H9 (cell line): Measurements from ENCODE around the gene SLC23A2. TPM values are rescaled to one million over a fixed set of nuclear protein-coding genes. Genes with fewer than 3 reads are reported as not detected.

Source experiments
- DNase-seq: peaks from one replicate; pipeline ENCODE4 v3.0.0-alpha.2; 2017
- H2AFZ ChIP-seq: one replicate; pipeline ENCODE4 v1.6.1; 2013; ENCODE audit warnings: mild to moderate bottlenecking, low read length, control low read depth, moderate library complexity
- H2AK5ac ChIP-seq: 2 replicates; pipeline ENCODE4 v1.6.1; 2013; ENCODE audit warnings: low read length, control low read depth, mixed read lengths; ENCODE audit not compliant: insufficient read length
- H2BK120ac ChIP-seq: one replicate; pipeline ENCODE4 v1.6.1; 2013; ENCODE audit warnings: low read depth, mild to moderate bottlenecking, low read length, control low read depth, inconsistent platforms; ENCODE audit not compliant: poor library complexity, severe bottlenecking
- H2BK12ac ChIP-seq: 2 replicates; pipeline ENCODE4 v1.6.1; 2013; ENCODE audit warnings: low read length, control low read depth, mixed read lengths, low read depth; ENCODE audit not compliant: insufficient read length
- H2BK15ac ChIP-seq: 2 replicates; pipeline ENCODE4 v1.6.1; 2013; ENCODE audit warnings: low read depth, low read length, control low read depth
- H2BK20ac ChIP-seq: one replicate; pipeline ENCODE4 v1.6.1; 2013; ENCODE audit warnings: low read depth, mild to moderate bottlenecking, low read length, control low read depth, inconsistent platforms; ENCODE audit not compliant: poor library complexity, severe bottlenecking
- H2BK5ac ChIP-seq: 2 replicates; pipeline ENCODE4 v1.6.1; 2013; ENCODE audit warnings: low read length, control low read depth, mixed read lengths; ENCODE audit not compliant: insufficient read length
- H3K14ac ChIP-seq: 2 replicates; pipeline ENCODE4 v1.6.1; 2013; ENCODE audit warnings: low read length, control low read depth; ENCODE audit not compliant: insufficient read depth
- H3K18ac ChIP-seq: 2 replicates; pipeline ENCODE4 v1.6.1; 2013; ENCODE audit warnings: low read depth, mild to moderate bottlenecking, mixed read lengths, low read length, control low read depth; ENCODE audit not compliant: insufficient read length
- H3K23ac ChIP-seq: 2 replicates; pipeline ENCODE4 v1.6.1; 2013; ENCODE audit warnings: low read length, control low read depth, mixed read lengths, low read depth; ENCODE audit not compliant: insufficient read length
- H3K23me2 ChIP-seq: 2 replicates; pipeline ENCODE4 v1.6.1; 2013; ENCODE audit warnings: low read depth, mild to moderate bottlenecking, mixed read lengths, low read length, control low read depth; ENCODE audit not compliant: insufficient read length, poor library complexity, severe bottlenecking
- H3K27ac ChIP-seq: 2 replicates; pipeline ENCODE4 v1.5.1; 2013; ENCODE audit warnings: low read length, control low read depth, mixed read lengths, low read depth; ENCODE audit not compliant: insufficient read length
- H3K27me3 ChIP-seq: 2 replicates; pipeline ENCODE4 v1.6.1; 2013; ENCODE audit warnings: low read length, control low read depth, inconsistent platforms; ENCODE audit not compliant: insufficient read depth
- H3K4ac ChIP-seq: 2 replicates; pipeline ENCODE4 v1.6.1; 2013; ENCODE audit warnings: low read depth, mild to moderate bottlenecking, control low read depth, inconsistent platforms, low read length, moderate library complexity
- H3K4me1 ChIP-seq: 2 replicates; pipeline ENCODE4 v1.6.1; 2013; ENCODE audit warnings: low read length, control low read depth, inconsistent platforms; ENCODE audit not compliant: insufficient read depth
- H3K4me2 ChIP-seq: 2 replicates; pipeline ENCODE4 v1.6.1; 2013; ENCODE audit warnings: low read length, control low read depth, mixed read lengths; ENCODE audit not compliant: insufficient read length, insufficient read depth
- H3K56ac ChIP-seq: 2 replicates; pipeline ENCODE4 v1.6.1; 2013; ENCODE audit warnings: low read depth, mild to moderate bottlenecking, mixed read lengths, low read length, control low read depth; ENCODE audit not compliant: insufficient read length
- H3K79me1 ChIP-seq: 2 replicates; pipeline ENCODE4 v1.6.1; 2013; ENCODE audit warnings: low read depth, mild to moderate bottlenecking, moderate library complexity, low read length, control low read depth, inconsistent platforms; ENCODE audit not compliant: insufficient read depth, poor library complexity, severe bottlenecking
- H3K79me2 ChIP-seq: 2 replicates; pipeline ENCODE4 v1.6.1; 2013; ENCODE audit warnings: low read length, control low read depth, inconsistent platforms; ENCODE audit not compliant: insufficient read depth
- H3K9ac ChIP-seq: 2 replicates; pipeline ENCODE4 v1.6.1; 2013; ENCODE audit warnings: low read length, control low read depth, mixed read lengths; ENCODE audit not compliant: insufficient read length; ENCODE audit errors: extremely low read depth
- H3K9me3 ChIP-seq: one replicate; pipeline ENCODE4 v1.6.1; 2013; ENCODE audit warnings: low read depth, low read length, inconsistent platforms; ENCODE audit not compliant: control insufficient read depth
- H3T11ph ChIP-seq: one replicate; pipeline ENCODE4 v1.6.1; 2013; ENCODE audit warnings: mild to moderate bottlenecking, low read length, control low read depth, inconsistent platforms
- H4K20me1 ChIP-seq: one replicate; pipeline ENCODE4 v1.6.1; 2013; ENCODE audit not compliant: control insufficient read depth, insufficient read length, insufficient read depth
- H4K5ac ChIP-seq: 2 replicates; pipeline ENCODE4 v1.6.1; 2013; ENCODE audit warnings: low read depth, mild to moderate bottlenecking, mixed read lengths, low read length, control low read depth; ENCODE audit not compliant: insufficient read length
- H4K8ac ChIP-seq: replicated peaks from 2 replicates; pipeline ENCODE4 v1.6.1; 2013; ENCODE audit warnings: low read length, control low read depth, mixed read lengths, low read depth; ENCODE audit not compliant: insufficient read length
- H4K91ac ChIP-seq: 2 replicates; pipeline ENCODE4 v1.6.1; 2013; ENCODE audit warnings: low read depth, mild to moderate bottlenecking, moderate library complexity, mixed read lengths, low read length, control low read depth; ENCODE audit not compliant: insufficient read length
- H3K27ac Mint-ChIP-seq, 3 experiments: 2 replicates in 2 of 3; 3 replicates in 1 of 3; pipeline ENCODE4 v1.8.0; 2020 to 2021; ENCODE audit warnings: mixed read lengths in 3 of 3, mild to moderate bottlenecking in 1 of 3, moderate library complexity in 1 of 3
- H3K27me3 Mint-ChIP-seq: 2 replicates; pipeline ENCODE4 v1.8.0; 2021; ENCODE audit warnings: low read depth, mild to moderate bottlenecking, moderate library complexity, mixed read lengths
- H3K36me3 Mint-ChIP-seq, 3 experiments: 2 replicates in 2 of 3; 3 replicates in 1 of 3; pipeline ENCODE4 v1.8.0; 2020 to 2021; ENCODE audit warnings: low read depth in 3 of 3, mixed read lengths in 3 of 3; ENCODE audit not compliant: insufficient read depth in 1 of 3
- H3K4me1 Mint-ChIP-seq, 2 experiments: 2 replicates each; pipeline ENCODE4 v1.8.0; 2020; ENCODE audit warnings: mixed read lengths in 2 of 2
- H3K4me3 Mint-ChIP-seq, 2 experiments: 2 replicates in 1 of 2; 3 replicates in 1 of 2; pipeline ENCODE4 v1.8.0; 2020 to 2021; ENCODE audit warnings: mild to moderate bottlenecking in 2 of 2, mixed read lengths in 2 of 2, moderate library complexity in 1 of 2
- H3K9me3 Mint-ChIP-seq, 2 experiments: 2 replicates in 1 of 2; 3 replicates in 1 of 2; pipeline ENCODE4 v1.8.0; 2020; ENCODE audit warnings: mild to moderate bottlenecking in 2 of 2, mixed read lengths in 2 of 2, moderate library complexity in 1 of 2
- WGBS: extraction: QIAGEN DNeasy Blood & Tissue Kit; methylation state at CpG from one replicate; pipeline ENCODE4 v1.1.7; 2013; ENCODE audit warnings: missing lambda C conversion rate, low lambda C conversion rate, mixed read lengths; ENCODE audit not compliant: insufficient read length; ENCODE audit errors: extremely low coverage; 5-methylcytosine and 5-hydroxymethylcytosine counted together
- total RNA-seq: library from RNA; stranded (reverse); gene quantifications from 2 replicates; pipeline ENCODE4 v1.2.1, GENCODE V29; 2021
- TF ChIP-seq, protein P1 (sequence below): fragments of 200-600 bp; sonication (generic); conservative IDR thresholded peaks from 3 replicates; pipeline ENCODE4 v1.8.0; 2021; ENCODE audit warnings: antibody characterized with exemption, mild to moderate bottlenecking

Gene SLC23A2
- total RNA-seq, 1 experiment from 2014 or later, result 16.5 TPM

DNA sequence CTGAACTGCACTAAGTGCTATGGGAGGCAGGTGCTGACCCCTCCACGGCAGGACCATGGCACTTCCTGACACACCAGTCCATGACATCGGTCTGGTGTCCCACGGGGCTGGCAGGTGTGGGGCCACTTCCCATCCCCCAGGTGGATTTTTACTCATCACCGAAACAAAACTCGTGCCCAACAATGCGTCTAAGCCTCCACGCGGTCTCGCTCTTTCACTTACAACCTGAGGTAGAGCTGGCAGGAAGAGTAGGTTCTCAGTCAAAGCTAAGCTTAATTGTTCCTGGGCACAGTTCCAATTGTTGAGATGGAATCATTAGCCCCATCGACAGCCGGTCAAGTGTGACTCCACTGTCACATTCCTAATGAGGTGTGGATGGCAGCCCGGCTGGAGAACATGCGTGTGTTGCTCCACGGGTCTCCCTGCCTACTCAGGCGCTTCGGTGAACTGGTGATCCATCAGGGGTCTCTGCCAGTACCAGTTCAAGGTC is 125.7 kb downstream of the SLC23A2 start:
- H3K23ac ChIP-seq, result no peak overlapping the region
- DNase-seq, result no peak
- no peak overlapping the region for H2AK5ac ChIP-seq
- H2BK20ac ChIP-seq, result no peak overlapping the region
- H3K4me2 ChIP-seq, result no peak overlapping the region
- H3K4me3 Mint-ChIP-seq, result no peak overlapping the region
- H3K27me3 Mint-ChIP-seq, result no peaks in the 10 kb centered on the region
- H2BK15ac ChIP-seq, result no peak overlapping the region
- no peak overlapping the region for H3K56ac ChIP-seq
- no peak overlapping the region for H3K4ac ChIP-seq
- H3K4me1 ChIP-seq, result no peaks in the 10 kb centered on the region
- H3K4me1 Mint-ChIP-seq, result no peaks in the 10 kb centered on the region
- no peak overlapping the region for H3K9ac ChIP-seq
- no peak overlapping the region for H2BK5ac ChIP-seq
- TF ChIP-seq, protein P1, sequence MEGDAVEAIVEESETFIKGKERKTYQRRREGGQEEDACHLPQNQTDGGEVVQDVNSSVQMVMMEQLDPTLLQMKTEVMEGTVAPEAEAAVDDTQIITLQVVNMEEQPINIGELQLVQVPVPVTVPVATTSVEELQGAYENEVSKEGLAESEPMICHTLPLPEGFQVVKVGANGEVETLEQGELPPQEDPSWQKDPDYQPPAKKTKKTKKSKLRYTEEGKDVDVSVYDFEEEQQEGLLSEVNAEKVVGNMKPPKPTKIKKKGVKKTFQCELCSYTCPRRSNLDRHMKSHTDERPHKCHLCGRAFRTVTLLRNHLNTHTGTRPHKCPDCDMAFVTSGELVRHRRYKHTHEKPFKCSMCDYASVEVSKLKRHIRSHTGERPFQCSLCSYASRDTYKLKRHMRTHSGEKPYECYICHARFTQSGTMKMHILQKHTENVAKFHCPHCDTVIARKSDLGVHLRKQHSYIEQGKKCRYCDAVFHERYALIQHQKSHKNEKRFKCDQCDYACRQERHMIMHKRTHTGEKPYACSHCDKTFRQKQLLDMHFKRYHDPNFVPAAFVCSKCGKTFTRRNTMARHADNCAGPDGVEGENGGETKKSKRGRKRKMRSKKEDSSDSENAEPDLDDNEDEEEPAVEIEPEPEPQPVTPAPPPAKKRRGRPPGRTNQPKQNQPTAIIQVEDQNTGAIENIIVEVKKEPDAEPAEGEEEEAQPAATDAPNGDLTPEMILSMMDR, result no peak
- H3K79me2 ChIP-seq, result no peaks in the 10 kb centered on the region
- H4K8ac ChIP-seq, result no peak overlapping the region
- no peak overlapping the region for H2BK120ac ChIP-seq
- no peak overlapping the region for H4K5ac ChIP-seq
- no peaks in the 10 kb centered on the region for H3K27me3 ChIP-seq
- H4K91ac ChIP-seq, result no peak overlapping the region
- no CpG with 5 or more reads among the region's 16 CpGs for WGBS
- H3K9me3 Mint-ChIP-seq, result no peaks in the 10 kb centered on the region
- no peak overlapping the region for H3K18ac ChIP-seq
- H3K79me1 ChIP-seq, result no peaks in the 10 kb centered on the region
- no peak overlapping the region for H2AFZ ChIP-seq
- H4K20me1 ChIP-seq, result no peaks in the 10 kb centered on the region
- H3K27ac ChIP-seq, result no peak overlapping the region
- H3K9me3 ChIP-seq, result no peaks in the 10 kb centered on the region
- no peak overlapping the region for H2BK12ac ChIP-seq
- H3K27ac Mint-ChIP-seq, result no peak overlapping the region
- H3K23me2 ChIP-seq, result no peaks in the 10 kb centered on the region
- peaks cover 2 to 14% (median 13%) of the 10 kb centered on the region in 3 experiments; a peak in 4 of 7 replicates for H3K36me3 Mint-ChIP-seq
- H3T11ph ChIP-seq, result no peak overlapping the region
- no peak overlapping the region for H3K14ac ChIP-seq
